Measurements from ENCODE around the gene PIK3C2A. TPM values are rescaled to one million over a fixed set of nuclear protein-coding genes. Genes with fewer than 3 reads are reported as not detected.

PIK3C2A gene
- total and polyA plus RNA-seq, 10 of the 15 experiments (the other 5 are each of a cell fraction or from before 2014, with no cell fraction given): 1.6 to 20.6 (median 9.1) TPM

DNA sequence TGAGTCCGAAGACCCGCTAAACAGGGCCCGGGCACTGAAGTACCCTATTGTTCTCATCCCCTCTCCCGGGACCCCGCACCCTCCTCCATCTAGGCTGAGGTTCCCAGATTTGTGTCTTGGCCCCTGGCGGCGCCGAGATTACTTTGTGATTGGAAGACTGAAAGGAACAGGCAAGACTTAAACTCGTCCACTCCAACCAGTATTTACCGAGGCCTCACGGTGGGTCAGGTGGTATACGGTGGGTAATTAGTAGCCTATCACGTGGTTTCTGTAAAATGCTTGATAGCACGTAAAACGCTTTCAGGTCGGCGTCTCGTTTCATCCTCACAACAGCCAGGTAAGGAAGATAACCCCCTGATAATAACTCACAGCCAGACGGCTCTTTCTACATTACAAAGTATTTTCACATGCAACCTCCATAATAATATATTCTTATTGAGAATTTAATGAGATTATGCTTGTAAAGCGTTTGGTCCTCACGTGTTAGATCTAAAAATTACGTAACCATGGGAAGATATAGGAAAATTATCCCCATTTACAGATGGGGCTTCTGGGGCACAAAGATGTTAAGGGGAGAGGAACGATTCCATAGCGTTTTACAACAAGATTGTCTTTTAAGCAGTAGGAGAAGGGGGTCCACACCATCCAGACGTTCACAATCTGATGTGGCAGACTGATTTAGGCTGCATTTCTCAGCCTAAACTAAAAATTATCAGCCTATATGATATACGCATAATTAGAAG is 642 bp upstream of the PIK3C2A start:
- Histone ChIP-seq H3K9me3 (replicated peaks; ENCODE audit: control insufficient read depth, insufficient read depth, low read length) (no peaks in the 10 kb centered on the region), H3K4me2 (ENCODE audit: control insufficient read depth, insufficient read depth) (peak overlapping the region; percentile 78), H3K27me3 (replicated peaks in 1 of 2; ENCODE audit: control insufficient read depth in 2 of 2, insufficient read depth in 2 of 2, low read length in 1 of 2) (no peaks in the 10 kb centered on the region), H3K79me2 (ENCODE audit: control insufficient read depth, insufficient read depth, low read length) (peaks cover 14% of the 10 kb centered on the region), H3K27ac (ENCODE audit: control insufficient read depth, insufficient read depth) (peak overlapping the region; percentile 87), H4K20me1 (ENCODE audit: control insufficient read depth, insufficient read depth) (no peaks in the 10 kb centered on the region), H3K4me3 (peak overlapping the region; percentile 95), H2AFZ (ENCODE audit: control insufficient read depth, low read depth, low read length) (peak overlapping the region; percentile 91), H3K4me1 (ENCODE audit: control insufficient read depth, insufficient read depth, low read length) (peaks cover 3% of the 10 kb centered on the region), H3K36me3 (ENCODE audit: control insufficient read depth in 2 of 2, insufficient read depth in 2 of 2, low read length in 1 of 2) (no peaks in the 10 kb centered on the region), H3K9ac (ENCODE audit: control insufficient read depth, insufficient read depth, low read length) (peak overlapping the region; percentile 93)
- DNase-seq (ENCODE audit: low read depth, low spot score): no peak
- ChIA-PET CTCF (interaction anchor here (1.2 to 1.6 kb wide), 2 partner anchors 12 to 388 kb away, joined by 3 to 4 read pairs; no protein-coding TSS in a partner anchor), SMC1A (ENCODE audit: uncharacterized antibody, unreplicated experiment) (interaction anchor here (0.8 to 2.1 kb wide), 7 partner anchors 9 to 262 kb away, joined by 3 to 8 read pairs (median 4); no protein-coding TSS in a partner anchor), POLR2A (interaction anchor here (0.5 to 1.5 kb wide), 7 partner anchors 11 to 130 kb away, joined by 3 to 14 read pairs (median 3); partner anchors contain the start of genes NUCB2 and RPS13), RAD21 (ENCODE audit: unreplicated experiment) (interaction anchor here (1.1 to 1.3 kb wide), 5 partner anchors 10 to 252 kb away, joined by 3 to 9 read pairs (median 4); partner anchors contain the start of genes NUCB2 and RPS13)
- TSS peak; percentile 81 for BruUV-seq (replicated peaks)
- in situ Hi-C loops (cut with MboI) (no loop called here), intact Hi-C loops (cut with micrococcal nuclease; ENCODE audit: unreplicated experiment) (loop anchor here (2.0 to 10.0 kb wide), 2 partner anchors 132 to 264 kb away; partner anchors contain the start of gene RPS13)
- peak; percentile 96 for FAIRE-seq
- WGBS (ENCODE audit: insufficient coverage, insufficient replicate concordance, low lambda C conversion rate, missing lambda C conversion rate): 7% methylated on average over 25 of the region's 26 CpGs
- ATAC-seq: peak; percentile 77
- TF ChIP-seq, protein P1, sequence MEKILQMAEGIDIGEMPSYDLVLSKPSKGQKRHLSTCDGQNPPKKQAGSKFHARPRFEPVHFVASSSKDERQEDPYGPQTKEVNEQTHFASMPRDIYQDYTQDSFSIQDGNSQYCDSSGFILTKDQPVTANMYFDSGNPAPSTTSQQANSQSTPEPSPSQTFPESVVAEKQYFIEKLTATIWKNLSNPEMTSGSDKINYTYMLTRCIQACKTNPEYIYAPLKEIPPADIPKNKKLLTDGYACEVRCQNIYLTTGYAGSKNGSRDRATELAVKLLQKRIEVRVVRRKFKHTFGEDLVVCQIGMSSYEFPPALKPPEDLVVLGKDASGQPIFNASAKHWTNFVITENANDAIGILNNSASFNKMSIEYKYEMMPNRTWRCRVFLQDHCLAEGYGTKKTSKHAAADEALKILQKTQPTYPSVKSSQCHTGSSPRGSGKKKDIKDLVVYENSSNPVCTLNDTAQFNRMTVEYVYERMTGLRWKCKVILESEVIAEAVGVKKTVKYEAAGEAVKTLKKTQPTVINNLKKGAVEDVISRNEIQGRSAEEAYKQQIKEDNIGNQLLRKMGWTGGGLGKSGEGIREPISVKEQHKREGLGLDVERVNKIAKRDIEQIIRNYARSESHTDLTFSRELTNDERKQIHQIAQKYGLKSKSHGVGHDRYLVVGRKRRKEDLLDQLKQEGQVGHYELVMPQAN (conservative IDR thresholded peaks at IDR 0.05): peak; percentile 21; the same call in 1 of the 2 replicates
- TF ChIP-seq SIX5 (IDR thresholded peaks at IDR 0.05; ENCODE audit: low read depth, low read length, severe bottlenecking) (no peak), NFXL1 (IDR thresholded peaks at IDR 0.05; ENCODE audit: borderline replicate concordance) (no peak), NFYB (IDR thresholded peaks at IDR 0.05; ENCODE audit: insufficient read depth, low read depth, low read length) (no peak), CHD2 (IDR thresholded peaks at IDR 0.05; ENCODE audit: borderline replicate concordance, low read depth, low read length) (no peak), RFX5 (IDR thresholded peaks at IDR 0.05; ENCODE audit: low read depth, low read length) (0 out of 2 replicates have a peak, but pooled peaks have one; percentile 2), NFIC (IDR thresholded peaks at IDR 0.05; ENCODE audit: low read depth, low read length) (no peak), ZNF217 (IDR thresholded peaks at IDR 0.05) (0 out of 2 replicates have a peak, but pooled peaks have one; percentile 30), FOXK2 (IDR thresholded peaks at IDR 0.05) (no peak; the same call in 1 of the 2 replicates), BHLHE40 (IDR thresholded peaks at IDR 0.05; ENCODE audit: borderline replicate concordance in 1 of 2, low read depth in 2 of 2, low read length in 1 of 2) (peak in 1 of 2 experiments; percentile 2; a peak in 1 of 4 replicates), JUND (IDR thresholded peaks at IDR 0.05; ENCODE audit: low read depth, low read length) (no peak)
- TF ChIP-seq, protein P2, sequence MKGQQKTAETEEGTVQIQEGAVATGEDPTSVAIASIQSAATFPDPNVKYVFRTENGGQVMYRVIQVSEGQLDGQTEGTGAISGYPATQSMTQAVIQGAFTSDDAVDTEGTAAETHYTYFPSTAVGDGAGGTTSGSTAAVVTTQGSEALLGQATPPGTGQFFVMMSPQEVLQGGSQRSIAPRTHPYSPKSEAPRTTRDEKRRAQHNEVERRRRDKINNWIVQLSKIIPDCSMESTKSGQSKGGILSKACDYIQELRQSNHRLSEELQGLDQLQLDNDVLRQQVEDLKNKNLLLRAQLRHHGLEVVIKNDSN (IDR thresholded peaks at IDR 0.05; ENCODE audit: borderline replicate concordance, extremely low read length, insufficient read depth, low read depth, low read length): peak; percentile 74
- TF ChIP-seq, protein P3, sequence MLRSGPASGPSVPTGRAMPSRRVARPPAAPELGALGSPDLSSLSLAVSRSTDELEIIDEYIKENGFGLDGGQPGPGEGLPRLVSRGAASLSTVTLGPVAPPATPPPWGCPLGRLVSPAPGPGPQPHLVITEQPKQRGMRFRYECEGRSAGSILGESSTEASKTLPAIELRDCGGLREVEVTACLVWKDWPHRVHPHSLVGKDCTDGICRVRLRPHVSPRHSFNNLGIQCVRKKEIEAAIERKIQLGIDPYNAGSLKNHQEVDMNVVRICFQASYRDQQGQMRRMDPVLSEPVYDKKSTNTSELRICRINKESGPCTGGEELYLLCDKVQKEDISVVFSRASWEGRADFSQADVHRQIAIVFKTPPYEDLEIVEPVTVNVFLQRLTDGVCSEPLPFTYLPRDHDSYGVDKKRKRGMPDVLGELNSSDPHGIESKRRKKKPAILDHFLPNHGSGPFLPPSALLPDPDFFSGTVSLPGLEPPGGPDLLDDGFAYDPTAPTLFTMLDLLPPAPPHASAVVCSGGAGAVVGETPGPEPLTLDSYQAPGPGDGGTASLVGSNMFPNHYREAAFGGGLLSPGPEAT (IDR thresholded peaks at IDR 0.05; ENCODE audit: low read depth): peak; percentile 41; the same call in 1 of the 2 replicates
- TF ChIP-seq, protein P4, sequence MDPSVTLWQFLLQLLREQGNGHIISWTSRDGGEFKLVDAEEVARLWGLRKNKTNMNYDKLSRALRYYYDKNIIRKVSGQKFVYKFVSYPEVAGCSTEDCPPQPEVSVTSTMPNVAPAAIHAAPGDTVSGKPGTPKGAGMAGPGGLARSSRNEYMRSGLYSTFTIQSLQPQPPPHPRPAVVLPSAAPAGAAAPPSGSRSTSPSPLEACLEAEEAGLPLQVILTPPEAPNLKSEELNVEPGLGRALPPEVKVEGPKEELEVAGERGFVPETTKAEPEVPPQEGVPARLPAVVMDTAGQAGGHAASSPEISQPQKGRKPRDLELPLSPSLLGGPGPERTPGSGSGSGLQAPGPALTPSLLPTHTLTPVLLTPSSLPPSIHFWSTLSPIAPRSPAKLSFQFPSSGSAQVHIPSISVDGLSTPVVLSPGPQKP (IDR thresholded peaks at IDR 0.05; ENCODE audit: low read depth, low read length): 0 out of 2 replicates have a peak, but pooled peaks have one; percentile 15
- TF ChIP-seq, protein P5, sequence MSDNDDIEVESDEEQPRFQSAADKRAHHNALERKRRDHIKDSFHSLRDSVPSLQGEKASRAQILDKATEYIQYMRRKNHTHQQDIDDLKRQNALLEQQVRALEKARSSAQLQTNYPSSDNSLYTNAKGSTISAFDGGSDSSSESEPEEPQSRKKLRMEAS (IDR thresholded peaks at IDR 0.05; ENCODE audit: low read depth, low read length): no peak

All from GM12878 (cell line).